Spleen (tissue), 11 donors: Measurements from ENCODE around the gene TMEM119. TPM values are rescaled to one million over a fixed set of nuclear protein-coding genes. Genes with fewer than 3 reads are reported as not detected.

ENCODE experiments used
- DNase-seq: peaks from one replicate; pipeline ENCODE4 v3.0.0-alpha.2; 2020
- H3K27ac ChIP-seq, 8 donors: fragments of 200-600 bp; sonication (generic) in 7 of 8; 1 replicate in 4 of 8; 2 replicates in 4 of 8; pipeline versions ENCODE4 v1.5.0 to v1.8.0; 2016 to 2021; ENCODE audit warnings: inconsistent platforms in 4 of 8, mild to moderate bottlenecking in 4 of 8, moderate library complexity in 1 of 8
- H3K27me3 ChIP-seq, 7 donors: fragments of 200-600 bp; sonication (generic) in 6 of 7; replicated peaks in 1 of 7; 1 replicate in 4 of 7; 2 replicates in 3 of 7; pipeline versions ENCODE4 v1.5.0 to v1.8.0; 2016 to 2021; ENCODE audit warnings: inconsistent platforms in 3 of 7, mild to moderate bottlenecking in 1 of 7
- H3K36me3 ChIP-seq, 6 donors: fragments of 200-600 bp; sonication (generic) in 5 of 6; 1 replicate in 4 of 6; 2 replicates in 2 of 6; pipeline versions ENCODE4 v1.5.0 to v1.8.0; 2016 to 2021; ENCODE audit warnings: inconsistent platforms in 2 of 6
- H3K4me1 ChIP-seq, 6 donors: fragments of 200-600 bp; sonication (generic) in 5 of 6; 1 replicate in 3 of 6; 2 replicates in 3 of 6; pipeline versions ENCODE4 v1.5.0 to v1.8.0; 2016 to 2021; ENCODE audit warnings: inconsistent platforms in 3 of 6
- H3K4me3 ChIP-seq, 8 donors: fragments of 200-600 bp; sonication (generic) in 7 of 8; 1 replicate in 4 of 8; 2 replicates in 4 of 8; pipeline versions ENCODE4 v1.5.0 to v1.8.0; 2016 to 2021; ENCODE audit warnings: inconsistent platforms in 4 of 8, mild to moderate bottlenecking in 4 of 8, moderate library complexity in 2 of 8
- H3K9me3 ChIP-seq, 8 donors: fragments of 200-600 bp; sonication (generic) in 7 of 8; 1 replicate in 4 of 8; 2 replicates in 4 of 8; pipeline versions ENCODE4 v1.5.0 to v1.8.0; 2016 to 2021; ENCODE audit warnings: inconsistent platforms in 4 of 8
- POLR2A ChIP-seq, 3 donors: fragments of 450-650 bp; IDR thresholded peaks; one replicate each; pipeline ENCODE4 v1.5.1; 2017; ENCODE audit warnings: antibody characterized with exemption in 3 of 3, mild to moderate bottlenecking in 1 of 3
- POLR2AphosphoS5 ChIP-seq, 3 donors: sonication (generic); formaldehyde crosslinking; IDR thresholded peaks; one replicate each; pipeline ENCODE4 v1.5.1; 2017; ENCODE audit warnings: antibody characterized with exemption in 3 of 3
- WGBS, 5 donors: extraction: QIAGEN DNeasy Blood & Tissue Kit in 3 of 5; methylation state at CpG; one replicate each; pipeline versions ENCODE4 v1.1.5 to v1.1.7; 2013 to 2018; 5-methylcytosine and 5-hydroxymethylcytosine counted together
- intact Hi-C: fragments of 100-400 bp; cut with DNase I; formaldehyde crosslinking; loops from one replicate; pipeline ENCODE4 v1.15.0; 2023; ENCODE audit warnings: low total_unique reads
- polyA plus RNA-seq, 3 donors: library from polyadenylated mRNA; stranded (reverse); fragments of 200-250 nt; gene quantifications; one replicate each; pipeline ENCODE4 v1.2.1, GENCODE V29; 2013
- total RNA-seq, 7 donors: library from RNA; depleted of rRNA in 3 of 7; stranded (reverse); fragments of >200 nt in 3 of 7; fragmentation: NEBNext Ultra II Directional in 4 of 7; extraction: Animal tissue kit (Norgen Biotek cat#: 25700) in 4 of 7; gene quantifications; one replicate each; pipeline versions ENCODE4 v1.1.0 to v1.2.1, GENCODE V29; 2016 to 2021
- TF ChIP-seq, protein P1 (sequence below), 11 experiments: fragments of 200-600 bp in 7 of 11; fragments of 450-650 bp in 4 of 11; sonication (generic) in 4 of 11; IDR thresholded peaks in 8 of 11; conservative IDR thresholded peaks in 3 of 11; 1 replicate in 7 of 11; 2 replicates in 4 of 11; pipeline versions ENCODE4 v1.4.0 to v1.8.0; 2016 to 2021; ENCODE audit warnings: antibody characterized with exemption in 11 of 11, inconsistent platforms in 4 of 11, mild to moderate bottlenecking in 1 of 11
- donor health status: healthy with polysubstance abuse.
- donor health status: DM: no; HTN: no; CAD: no; lungs with moderate emphysema.
- donor health status: DM: no; HTN: no; CAD: no.
- donor health status: Bipolar disorder and iron deficiency.
- donor health status: healthy.
- donor health status: DM: no; HTN: no; CAD: no.
- donor health status: DM: yes; HTN: yes; CAD: no.

Gene TMEM119
- total and polyA plus RNA-seq, 10 donors = 8.8 to 50.0 (median 16.2) TPM

DNA sequence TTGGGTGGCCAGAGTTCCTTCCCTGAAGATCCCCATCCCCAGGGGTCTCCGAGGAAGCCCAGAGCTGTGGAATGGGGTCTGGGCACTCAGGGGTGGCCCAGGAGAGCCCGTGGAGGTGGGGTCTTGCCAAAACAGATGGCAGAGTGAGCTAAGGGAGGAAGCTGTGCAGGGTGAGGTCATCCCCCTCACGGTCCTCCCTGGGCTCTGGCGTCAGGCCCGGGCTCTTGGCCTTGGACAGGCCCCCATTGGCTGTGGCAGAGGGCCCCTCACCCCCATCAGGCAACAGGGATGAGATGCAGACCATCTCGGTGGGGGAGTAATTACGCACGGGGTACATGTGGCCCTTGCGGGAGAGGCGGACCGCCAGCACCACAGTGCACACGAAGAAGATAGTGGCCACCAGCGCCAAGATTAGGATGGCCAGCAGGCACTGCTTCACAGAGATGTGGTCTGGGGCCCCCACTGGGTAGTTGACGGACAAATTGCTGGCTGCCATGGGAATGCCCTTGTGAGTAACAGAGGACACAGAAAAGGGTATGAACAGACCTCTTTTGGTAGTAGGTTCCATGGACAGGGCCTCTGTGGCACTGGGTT is 25.1 kb upstream of the TMEM119 start:
- peak overlapping the region in 4 of 8 donors; percentile 37 to 74 (median 70) for H3K27ac ChIP-seq
- TF ChIP-seq POLR2A (IDR thresholded peaks at IDR 0.05) = no peak
- TF ChIP-seq, protein P1, sequence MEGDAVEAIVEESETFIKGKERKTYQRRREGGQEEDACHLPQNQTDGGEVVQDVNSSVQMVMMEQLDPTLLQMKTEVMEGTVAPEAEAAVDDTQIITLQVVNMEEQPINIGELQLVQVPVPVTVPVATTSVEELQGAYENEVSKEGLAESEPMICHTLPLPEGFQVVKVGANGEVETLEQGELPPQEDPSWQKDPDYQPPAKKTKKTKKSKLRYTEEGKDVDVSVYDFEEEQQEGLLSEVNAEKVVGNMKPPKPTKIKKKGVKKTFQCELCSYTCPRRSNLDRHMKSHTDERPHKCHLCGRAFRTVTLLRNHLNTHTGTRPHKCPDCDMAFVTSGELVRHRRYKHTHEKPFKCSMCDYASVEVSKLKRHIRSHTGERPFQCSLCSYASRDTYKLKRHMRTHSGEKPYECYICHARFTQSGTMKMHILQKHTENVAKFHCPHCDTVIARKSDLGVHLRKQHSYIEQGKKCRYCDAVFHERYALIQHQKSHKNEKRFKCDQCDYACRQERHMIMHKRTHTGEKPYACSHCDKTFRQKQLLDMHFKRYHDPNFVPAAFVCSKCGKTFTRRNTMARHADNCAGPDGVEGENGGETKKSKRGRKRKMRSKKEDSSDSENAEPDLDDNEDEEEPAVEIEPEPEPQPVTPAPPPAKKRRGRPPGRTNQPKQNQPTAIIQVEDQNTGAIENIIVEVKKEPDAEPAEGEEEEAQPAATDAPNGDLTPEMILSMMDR (IDR thresholded peaks at IDR 0.05 in 8 of 11, conservative IDR thresholded peaks at IDR 0.05 in 3 of 11) = no peak
- TF ChIP-seq POLR2AphosphoS5 (IDR thresholded peaks at IDR 0.05) = peak in 1 of 3 donors; percentile 29
- H3K27me3 ChIP-seq = no peaks in the 10 kb centered on the region
- peaks cover 15 to 99% (median 58%) of the 10 kb centered on the region in 6 donors for H3K4me1 ChIP-seq
- WGBS, 5 donors = 83 to 90% (median 88%) methylated on average over 13 to 14 of the region's 14 CpGs
- no peaks in the 10 kb centered on the region for H3K9me3 ChIP-seq
- DNase-seq = no peak
- intact Hi-C loops = no loop called here
- peaks cover 0 to 79% (median 20%) of the 10 kb centered on the region in 6 donors for H3K36me3 ChIP-seq
- peak overlapping the region in 1 of 8 donors; percentile 21 for H3K4me3 ChIP-seq

DNA sequence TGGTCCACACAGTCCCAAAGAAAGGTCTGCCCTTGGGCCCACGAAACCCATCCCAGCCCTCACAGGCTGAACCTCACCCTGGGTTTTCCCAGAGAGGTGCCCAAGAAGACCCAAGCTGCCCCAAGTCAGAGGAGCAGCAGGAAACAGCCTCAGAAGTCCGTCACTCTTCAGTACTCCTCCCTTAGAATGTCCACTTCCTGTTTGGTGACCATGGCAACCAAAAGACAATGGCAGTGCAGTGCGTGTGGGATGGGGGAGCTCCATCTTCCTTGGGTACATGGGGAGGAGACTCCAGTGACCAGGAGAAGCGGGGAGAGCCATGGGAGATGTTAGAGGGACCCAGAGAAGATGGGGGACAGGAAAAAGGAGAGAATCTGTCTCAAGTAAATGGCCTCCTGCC is 24.5 kb upstream of the TMEM119 start:
- no peak for DNase-seq
- H3K27me3 ChIP-seq = no peaks in the 10 kb centered on the region
- 36 to 48% (median 42%) methylated on average over 3 to 4 of the region's 4 CpGs for WGBS, 5 donors
- no peaks in the 10 kb centered on the region for H3K9me3 ChIP-seq
- H3K4me3 ChIP-seq = peak overlapping the region in 1 of 8 donors; percentile 21
- intact Hi-C loops = no loop called here
- peaks cover 0 to 75% (median 20%) of the 10 kb centered on the region in 6 donors for H3K36me3 ChIP-seq
- TF ChIP-seq, protein P1 (IDR thresholded peaks at IDR 0.05 in 8 of 11, conservative IDR thresholded peaks at IDR 0.05 in 3 of 11) = no peak
- TF ChIP-seq POLR2AphosphoS5 (IDR thresholded peaks at IDR 0.05) (peak in 2 of 3 donors; percentile 25 to 68), POLR2A (IDR thresholded peaks at IDR 0.05) (no peak)
- peak overlapping the region in 5 of 8 donors; percentile 21 to 74 (median 67) for H3K27ac ChIP-seq
- H3K4me1 ChIP-seq = peaks cover 15 to 99% (median 58%) of the 10 kb centered on the region in 6 donors

DNA sequence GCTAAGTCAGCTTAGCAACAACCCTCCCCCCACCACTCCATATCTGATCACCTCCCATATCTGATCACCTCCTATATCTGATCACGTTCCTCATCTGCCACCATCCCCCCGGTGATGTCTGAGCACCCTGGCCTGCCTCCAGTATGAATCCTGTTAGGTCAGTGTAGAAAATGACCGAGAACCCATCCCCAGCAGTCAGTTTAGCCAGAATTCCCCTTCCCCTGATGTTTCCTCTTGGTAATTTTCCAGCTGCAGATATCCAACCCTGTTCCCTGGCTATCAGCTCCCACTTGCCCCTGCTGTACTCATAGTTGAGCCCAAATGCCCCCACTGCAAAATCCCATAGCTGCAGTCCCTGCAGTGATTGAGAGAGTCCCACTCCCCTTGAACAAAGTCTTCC is 23.3 kb upstream of the TMEM119 start:
- no peak for TF ChIP-seq POLR2A (IDR thresholded peaks at IDR 0.05)
- Histone ChIP-seq H3K4me1 (peaks cover 25 to 99% (median 60%) of the 10 kb centered on the region in 6 donors), H3K27ac (peak overlapping the region in 4 of 8 donors; percentile 5 to 74 (median 70)), H3K27me3 (no peaks in the 10 kb centered on the region), H3K4me3 (no peak overlapping the region), H3K9me3 (peaks cover 0 to under 1% (median under 1%) of the 10 kb centered on the region in 8 donors), H3K36me3 (peaks cover 0 to 62% (median 18%) of the 10 kb centered on the region in 6 donors)
- intact Hi-C loops = no loop called here
- no peak for DNase-seq
- whole genome bisulfite sequencing, 5 donors = 64 to 80% (median 70%) methylated on average over 3 of the region's 3 CpGs

DNA sequence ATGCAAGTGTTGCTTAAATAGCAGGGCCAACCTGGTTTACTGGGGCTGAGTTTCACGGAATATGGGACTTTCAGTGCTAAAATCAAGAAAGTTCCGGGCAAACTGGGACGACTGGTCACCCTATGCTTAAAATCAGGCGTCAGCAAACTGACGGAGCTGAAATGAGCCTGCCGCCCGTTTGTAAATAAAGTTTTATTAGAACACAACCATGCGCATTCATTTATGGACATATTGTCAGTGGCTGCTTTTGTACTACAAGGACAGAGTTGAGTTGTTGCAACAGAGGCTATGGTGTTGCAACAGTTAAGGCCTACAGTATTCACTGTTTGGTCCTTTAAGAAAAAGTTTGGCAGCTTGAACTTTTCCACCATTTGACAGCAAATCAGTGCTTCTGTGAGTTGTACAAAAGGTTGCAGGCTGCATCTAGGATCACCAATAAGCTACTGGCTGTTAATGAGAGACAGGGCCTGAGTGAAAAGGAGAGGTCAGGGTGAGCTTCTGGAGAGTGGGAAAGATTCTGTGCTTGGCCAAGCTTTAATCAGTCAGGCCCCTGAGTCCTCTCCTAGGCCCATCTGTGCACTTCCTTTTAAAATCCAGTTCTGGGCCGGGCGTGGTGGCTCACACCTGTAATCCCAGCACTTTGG is 22.5 kb upstream of the TMEM119 start:
- Histone ChIP-seq H3K36me3 (peaks cover 0 to 55% (median 18%) of the 10 kb centered on the region in 6 donors), H3K9me3 (peaks cover 0 to 9% (median 7%) of the 10 kb centered on the region in 8 donors), H3K4me1 (peaks cover 26 to 92% (median 60%) of the 10 kb centered on the region in 6 donors), H3K4me3 (no peak overlapping the region), H3K27ac (peak overlapping the region in 6 of 8 donors; percentile 5 to 74 (median 50)), H3K27me3 (no peaks in the 10 kb centered on the region)
- no peak for DNase-seq
- WGBS, 5 donors = 92 to 96% (median 95%) methylated on average over 10 of the region's 10 CpGs
- TF ChIP-seq POLR2A (IDR thresholded peaks at IDR 0.05) (no peak), POLR2AphosphoS5 (IDR thresholded peaks at IDR 0.05) (peak in 1 of 3 donors; percentile 13)
- TF ChIP-seq, protein P1 (IDR thresholded peaks at IDR 0.05 in 8 of 11, conservative IDR thresholded peaks at IDR 0.05 in 3 of 11) = no peak
- intact Hi-C loops = no loop called here
